GM18867 (cell line): Measurements from ENCODE around the gene EIF4ENIF1.
"Not testable (repeated sequence)": the region's sequence is repeated elsewhere in the genome, so short reads cannot be mapped to it uniquely, and the experiment has no call there.

Experiments used
- ATAC-seq: cut with Tn5 transposase; IDR thresholded peaks from one replicate; pipeline ENCODE4 v1.9.1; 2021; ENCODE audit warnings: mild to moderate bottlenecking, moderate library complexity; ENCODE audit not compliant: unreplicated experiment

Gene EIF4ENIF1

DNA sequence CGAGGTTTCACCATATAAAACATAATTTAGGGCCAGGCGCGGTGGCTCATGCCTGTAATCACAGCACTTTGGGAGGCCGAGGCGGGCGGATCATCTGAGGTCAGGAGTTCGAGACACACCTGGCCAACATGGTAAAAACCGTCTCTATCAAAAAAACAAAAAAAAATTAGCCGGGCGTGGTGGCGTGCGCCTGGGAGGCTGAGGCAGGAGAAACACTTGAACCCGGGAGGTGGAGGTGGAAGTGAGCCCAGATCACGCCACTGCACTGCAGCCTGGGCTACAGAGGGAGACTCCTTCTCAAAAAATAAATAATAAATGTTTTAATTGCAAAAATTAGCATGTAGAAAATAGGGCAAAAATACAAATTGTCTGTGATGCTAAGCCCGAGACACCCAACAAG is 5.7 kb upstream of the EIF4ENIF1 start:
- no peak for ATAC-seq

DNA sequence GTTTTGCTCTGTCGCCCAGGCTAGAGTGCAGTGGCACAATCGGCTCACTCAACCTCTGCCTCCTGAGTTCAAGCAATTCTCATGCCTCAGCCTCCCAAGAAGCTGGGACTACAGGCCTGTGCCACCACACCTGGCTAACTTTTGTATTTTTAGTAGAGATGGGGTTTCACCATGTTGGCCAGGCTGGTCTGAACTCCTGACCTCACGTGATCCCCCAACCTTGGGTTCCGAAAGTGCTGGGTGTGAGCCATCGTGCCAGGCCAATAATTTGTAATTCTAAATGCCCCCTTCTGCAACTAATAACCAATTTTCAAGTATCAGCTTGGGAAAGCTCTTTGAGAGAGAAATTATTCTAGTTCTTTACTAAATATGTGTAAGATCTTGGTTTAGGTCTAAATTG is 3.7 kb upstream of the EIF4ENIF1 start:
- ATAC-seq = not testable (repeated sequence)

DNA sequence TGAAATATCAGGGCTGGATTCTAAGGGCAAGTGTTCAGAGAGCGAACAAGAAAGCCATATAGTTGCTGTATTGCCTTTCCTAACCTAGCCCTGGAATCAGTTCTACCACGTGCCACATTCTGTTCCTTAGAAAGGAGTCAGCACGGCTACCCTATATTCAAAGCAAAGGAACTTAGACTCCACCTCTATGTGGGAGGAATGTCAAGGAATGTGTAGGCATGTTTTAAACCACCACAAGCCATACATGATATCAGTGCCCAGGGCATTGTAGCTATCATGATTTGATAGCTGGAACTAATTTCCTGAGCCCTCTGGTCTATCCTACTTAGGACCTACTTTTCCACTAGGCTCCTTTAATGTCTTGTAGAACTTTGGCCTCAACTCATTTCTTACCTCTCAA is 2.5 kb upstream of the EIF4ENIF1 start:
- no peak for ATAC-seq

DNA sequence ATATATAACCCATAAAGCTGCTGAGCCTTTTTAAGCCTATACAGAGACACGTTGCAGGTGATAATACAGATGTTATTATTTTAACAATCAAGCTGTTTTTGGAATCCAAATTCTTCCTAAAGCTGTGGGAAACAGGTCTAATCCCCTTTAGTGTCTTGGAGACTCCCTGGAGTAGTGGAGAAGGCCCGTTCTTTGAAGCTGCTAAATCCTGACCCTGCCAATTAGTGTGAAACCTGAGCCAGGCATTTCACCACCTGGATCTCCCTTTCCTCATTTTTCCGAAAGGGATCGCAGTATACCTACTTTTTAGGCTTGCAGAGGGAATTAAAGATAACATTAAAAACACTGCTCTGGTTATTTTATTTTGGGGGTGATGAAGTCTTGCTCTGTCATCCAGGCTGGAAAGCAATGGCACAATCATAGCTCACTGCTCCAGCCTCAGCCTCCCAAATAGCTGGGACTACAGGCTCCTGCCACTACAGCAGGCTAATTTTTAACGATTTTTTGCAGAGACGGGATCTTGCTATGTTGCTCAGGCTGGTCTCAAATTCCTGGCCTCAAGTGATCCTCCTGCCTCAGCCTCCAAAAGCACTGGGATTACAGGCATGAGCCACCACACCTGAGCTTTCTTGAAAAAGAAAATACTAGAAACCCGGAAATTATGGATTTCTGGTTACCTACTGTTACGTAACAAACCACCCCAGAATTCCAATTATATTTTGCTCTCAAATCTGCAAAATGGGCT is 1.7 kb upstream of the EIF4ENIF1 start:
- ATAC-seq = no peak

DNA sequence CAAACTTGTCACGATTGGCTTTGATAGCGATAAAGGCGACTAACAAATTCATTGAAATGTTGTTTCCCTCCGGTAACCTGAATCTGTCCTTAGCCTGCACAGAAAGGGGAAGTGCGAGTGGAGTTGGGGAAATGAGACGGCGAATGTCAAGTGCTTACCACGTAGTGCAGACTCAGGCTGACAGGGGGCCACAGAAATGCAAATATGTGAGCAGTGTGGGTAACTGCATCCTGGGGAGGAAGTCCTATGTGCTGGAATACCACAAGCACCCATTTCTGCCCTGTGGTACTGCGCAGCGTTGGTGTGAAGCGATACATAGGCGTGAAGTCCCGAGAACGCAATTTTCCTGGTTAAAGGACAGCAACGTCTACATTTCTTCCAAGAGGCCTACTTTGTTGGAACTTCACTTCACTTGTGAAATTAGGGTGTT is 869 bp upstream of the EIF4ENIF1 start:
- ATAC-seq = peak; percentile 63

DNA sequence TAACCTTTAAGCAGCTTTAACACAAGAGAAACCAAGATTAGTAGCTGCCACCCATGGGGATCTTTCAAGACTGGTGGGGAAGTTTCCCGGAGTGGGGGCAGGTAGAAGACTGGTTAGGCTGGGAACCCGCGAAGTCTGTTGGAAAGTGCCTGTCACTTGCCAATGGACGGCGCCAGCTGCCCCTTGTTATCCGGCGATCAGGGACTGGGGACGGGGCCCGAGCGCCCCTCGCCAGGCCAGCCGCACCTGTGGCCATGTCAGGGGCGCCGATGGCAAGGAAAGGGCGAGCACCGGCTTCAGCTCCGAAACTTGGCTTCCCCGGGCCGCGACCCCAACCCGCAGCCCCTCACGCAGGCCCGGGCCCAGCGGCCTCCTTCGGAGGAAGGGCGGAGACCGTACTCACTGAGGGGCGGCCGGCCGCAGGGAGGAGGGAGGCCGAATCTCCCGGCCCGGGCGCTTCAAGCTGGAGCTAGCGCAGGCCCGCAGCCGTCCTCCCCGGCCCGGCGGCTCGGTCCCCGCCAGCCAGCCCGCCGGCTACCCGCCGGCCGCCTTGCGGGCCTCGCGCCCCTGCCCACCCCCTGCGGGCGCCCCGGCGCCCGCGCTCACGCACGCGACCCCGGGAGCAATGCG is 539 bp downstream of the EIF4ENIF1 start:
- peak; percentile 13 for ATAC-seq

DNA sequence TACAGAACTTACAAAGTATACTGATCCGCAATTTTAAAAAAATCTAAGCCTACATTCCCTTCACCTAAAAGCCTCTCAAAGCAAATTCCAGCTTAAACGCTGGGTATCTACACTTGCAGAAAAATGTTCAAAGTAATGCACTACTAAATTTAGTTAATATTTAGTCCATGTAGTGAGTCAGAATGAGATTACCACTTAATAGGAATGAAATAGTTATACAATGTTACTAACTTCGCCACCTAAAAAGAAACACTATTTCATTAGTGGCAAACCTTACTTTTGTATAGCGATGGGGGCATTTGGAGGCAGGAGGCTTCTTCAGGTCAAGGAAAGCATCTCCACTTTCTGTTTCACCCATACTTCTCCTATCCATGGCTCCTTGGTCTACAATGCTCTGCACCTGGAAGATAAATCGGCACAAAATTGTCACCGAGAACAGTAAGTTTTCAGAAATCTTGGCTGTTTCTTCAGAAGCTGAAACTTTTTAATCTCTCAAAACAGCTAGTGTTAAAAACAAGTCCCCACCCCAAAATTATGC is 1.2 kb downstream of the EIF4ENIF1 start:
- no peak for ATAC-seq

DNA sequence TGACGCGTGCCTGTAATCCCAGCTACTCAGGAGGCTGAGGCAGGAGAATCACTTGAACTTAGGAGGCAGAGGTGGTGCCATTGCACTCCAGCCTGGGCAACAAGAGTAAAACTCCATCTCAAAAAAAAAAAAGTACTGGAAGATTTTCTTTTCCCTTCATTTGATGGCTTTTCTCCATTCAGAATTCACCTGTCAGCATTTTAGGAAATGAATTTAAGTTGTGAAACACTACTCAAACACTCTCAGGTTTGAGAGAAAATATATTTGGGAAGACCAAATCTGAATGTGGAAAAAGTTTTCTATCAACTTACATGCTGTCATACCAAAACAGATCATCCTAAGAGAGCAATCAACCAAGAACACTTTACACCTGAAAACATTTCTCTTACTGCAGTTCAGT is 2.7 kb downstream of the EIF4ENIF1 start:
- no peak for ATAC-seq

DNA sequence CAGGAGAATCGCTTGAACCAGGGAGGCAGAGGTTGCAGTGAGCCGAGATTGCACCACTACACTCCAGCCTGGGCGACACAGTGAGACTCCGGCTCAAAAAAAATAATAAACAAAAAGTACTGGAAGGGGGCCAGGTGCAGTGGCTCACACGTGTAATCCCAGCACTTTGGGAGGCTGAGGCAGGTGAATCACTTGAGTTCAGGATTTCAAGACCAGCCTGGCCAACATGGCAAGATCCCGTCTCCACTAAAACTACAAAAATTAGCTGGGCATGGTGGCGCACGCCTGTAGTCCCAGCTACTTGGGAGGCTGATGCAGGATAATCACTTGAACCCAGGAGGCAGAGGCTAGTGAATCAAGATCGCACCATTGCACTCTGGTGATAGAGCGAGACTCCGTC is 3.3 kb downstream of the EIF4ENIF1 start:
- not testable (repeated sequence) for ATAC-seq

DNA sequence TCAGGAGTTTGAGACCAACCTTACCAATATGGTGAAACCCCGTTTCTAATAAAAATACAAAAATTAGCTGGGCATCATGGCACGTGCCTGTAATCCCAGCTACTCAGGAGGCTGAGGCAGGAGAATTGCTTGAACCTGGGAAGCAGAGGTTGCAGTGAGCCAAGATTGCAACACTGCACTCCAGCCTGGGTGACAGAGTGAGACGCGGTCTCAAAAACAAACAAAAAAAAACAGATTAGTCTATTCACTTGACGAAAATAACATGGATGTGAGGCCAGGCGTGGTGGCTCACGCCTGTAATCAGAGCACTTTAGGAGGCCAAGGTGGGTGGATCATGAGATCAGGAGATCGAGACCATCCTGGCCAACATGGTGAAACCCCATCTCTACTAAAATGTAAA is 7.2 kb downstream of the EIF4ENIF1 start:
- ATAC-seq = not testable (repeated sequence)

DNA sequence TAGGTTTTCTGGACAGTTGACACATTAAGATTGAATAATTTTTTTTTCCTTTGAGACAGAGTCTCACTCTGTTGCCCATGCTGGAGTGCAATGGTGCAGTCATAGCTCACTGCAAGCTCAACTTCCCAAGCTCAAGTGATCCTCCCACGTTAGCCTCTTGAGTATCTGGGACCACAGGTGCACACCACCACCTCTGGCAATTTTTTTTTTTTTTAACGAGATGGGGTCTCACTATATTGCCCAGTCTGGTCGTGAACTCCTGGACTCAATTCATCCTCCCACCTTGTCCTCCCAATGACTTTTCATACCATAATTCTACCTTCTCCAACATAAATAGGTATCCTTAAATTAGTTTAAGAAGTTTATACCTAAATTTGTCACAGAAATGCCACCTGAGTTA is 8.5 kb downstream of the EIF4ENIF1 start:
- ATAC-seq = no peak

DNA sequence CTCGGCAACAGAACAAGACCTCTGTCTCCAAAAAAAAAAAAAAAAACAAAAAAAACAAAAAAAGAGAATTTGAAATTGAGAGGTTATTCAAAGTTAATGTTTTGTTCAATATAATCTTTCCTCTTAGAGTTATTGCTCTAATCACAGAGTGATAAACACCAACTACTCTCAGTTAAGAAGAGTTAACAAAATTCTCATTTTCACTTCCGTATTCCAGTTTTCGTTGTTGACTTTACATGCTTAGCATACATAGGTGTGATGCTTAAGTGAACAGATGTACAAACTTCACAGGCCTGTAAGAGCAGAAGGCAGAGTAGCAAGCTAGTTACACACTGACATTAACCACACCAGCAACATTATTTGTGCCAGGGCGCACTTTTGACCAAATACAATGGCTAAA is 12.3 kb downstream of the EIF4ENIF1 start:
- ATAC-seq = peak; percentile 53

DNA sequence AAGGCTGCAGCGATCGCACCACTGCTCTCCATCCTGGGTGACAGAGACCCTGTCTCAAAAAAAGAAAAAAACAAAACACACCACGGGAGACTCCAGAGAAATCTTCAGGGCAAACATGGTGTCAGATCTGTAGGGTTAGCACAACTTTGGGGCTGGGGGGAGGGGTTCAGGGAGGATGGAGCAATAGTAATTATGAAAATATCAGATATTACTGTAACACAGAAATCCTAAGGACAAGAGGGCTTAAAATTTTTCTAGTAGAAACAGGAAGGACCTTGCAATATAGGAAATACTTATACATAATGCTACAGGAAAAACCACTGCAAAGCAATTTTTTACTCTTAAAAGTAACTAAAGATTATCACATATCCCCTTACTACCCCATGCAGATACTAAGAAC is 13.8 kb downstream of the EIF4ENIF1 start:
- ATAC-seq = no peak

DNA sequence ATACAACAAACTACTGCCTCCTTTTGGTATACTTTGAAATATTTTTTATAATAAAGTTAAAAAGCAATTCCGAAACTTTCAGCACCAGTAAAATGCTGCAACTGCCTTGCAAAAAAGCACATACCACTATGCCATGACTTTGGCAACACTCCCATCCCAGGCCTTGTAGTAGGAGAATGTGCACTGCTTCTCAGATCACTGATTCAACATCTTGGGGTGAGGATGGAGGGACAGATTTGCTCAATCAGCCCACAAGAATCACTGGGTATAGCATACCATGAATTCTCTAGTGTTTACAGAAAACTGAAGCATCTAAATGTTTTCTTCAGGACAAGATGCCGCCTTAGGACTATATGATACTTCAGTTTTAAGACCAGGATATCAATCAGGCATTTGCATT is 14.9 kb downstream of the EIF4ENIF1 start:
- no peak for ATAC-seq

DNA sequence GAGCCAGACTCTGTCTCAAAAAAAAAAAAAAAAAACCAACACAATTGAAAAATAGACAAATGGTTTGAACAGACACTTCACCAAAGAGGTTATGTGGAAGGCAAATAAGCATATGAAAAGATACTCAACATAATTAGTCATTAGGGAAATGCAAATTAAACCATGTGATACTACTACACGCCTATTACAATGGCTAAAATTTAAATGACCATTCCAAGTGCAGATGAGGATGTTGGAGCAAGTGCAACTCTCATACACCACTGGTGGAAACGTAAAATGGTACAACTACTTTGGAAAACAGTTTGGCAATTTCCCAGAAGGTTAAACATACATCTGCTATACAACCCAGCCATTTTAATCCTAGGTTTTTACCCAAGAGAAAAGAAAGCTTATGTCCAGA is 24.3 kb downstream of the EIF4ENIF1 start:
- ATAC-seq = no peak

DNA sequence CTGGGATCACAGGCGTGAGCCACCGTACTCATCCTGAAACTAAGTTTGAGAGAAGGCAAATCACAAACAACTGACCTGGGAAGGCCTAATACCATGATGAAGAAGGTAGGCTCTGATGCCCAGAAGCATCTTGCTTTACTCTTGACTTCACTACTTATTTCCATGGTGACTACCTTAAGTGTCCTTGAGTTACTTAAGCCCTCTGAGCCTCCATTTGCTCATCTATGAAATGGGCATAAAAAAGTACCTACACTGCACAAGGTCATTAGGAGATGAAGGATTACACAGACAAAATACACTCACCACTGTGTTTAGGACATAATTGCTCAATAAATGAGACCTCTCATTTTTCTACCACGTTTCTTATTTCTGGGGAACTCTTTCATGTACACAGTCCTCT is 27.9 kb downstream of the EIF4ENIF1 start:
- ATAC-seq = no peak

DNA sequence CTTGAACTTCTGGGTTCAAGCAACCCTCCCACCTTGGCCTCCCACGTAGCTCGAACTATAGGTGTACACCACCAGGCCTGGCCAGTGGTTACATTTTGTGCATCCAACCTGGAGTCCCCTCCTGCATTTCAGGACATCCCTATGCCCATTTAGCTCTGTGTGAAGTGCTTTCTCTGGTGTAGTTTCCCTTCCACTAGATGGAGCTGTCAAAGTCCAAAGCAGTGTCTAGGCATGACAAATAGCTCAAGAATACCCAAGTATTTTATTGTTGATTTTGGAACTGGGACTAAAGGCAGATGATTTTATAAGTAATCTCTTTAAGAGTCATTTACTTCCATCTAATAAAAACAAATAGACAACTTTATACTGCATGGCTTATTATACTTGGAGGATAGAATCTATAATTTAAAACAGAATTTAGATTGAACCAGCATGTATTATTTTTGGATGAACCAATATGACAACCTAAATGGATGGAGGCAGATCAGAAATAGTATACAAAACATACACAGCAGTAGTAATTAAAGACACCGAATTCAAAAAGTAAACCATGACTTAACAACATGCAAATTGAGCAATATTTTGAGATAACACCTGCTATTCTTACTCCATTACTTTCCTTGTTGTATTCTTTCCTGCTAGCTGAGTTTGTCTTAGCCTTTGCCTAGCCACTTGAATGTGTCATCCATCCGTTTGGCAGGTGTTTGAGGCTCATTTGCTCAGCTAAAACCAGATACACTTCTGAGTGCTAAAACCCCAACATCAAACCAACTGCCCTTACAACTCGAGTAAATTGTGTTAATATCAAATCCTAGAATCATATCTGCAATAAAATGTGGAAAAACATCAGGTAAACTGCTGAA is 37.7 kb downstream of the EIF4ENIF1 start:
- no peak for ATAC-seq

DNA sequence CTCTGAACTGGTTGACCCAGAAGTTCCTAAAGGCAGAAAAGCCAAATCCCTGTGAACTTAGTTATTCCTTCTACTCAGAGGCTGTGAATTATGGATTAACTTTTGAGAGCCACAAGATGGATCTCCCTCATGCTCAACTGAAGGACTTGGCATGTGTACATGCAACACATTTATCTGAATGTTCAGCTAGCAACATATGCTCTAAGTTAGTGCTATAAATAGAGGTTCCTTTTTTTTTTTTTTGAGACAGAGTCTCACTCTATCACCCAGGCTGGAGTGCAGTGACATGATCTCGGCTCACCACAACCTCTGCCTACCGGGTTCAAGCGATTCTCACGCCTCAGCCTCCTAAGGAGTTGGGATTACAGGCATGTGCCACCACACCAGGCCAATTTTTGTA is 40.1 kb downstream of the EIF4ENIF1 start:
- ATAC-seq = no peak

DNA sequence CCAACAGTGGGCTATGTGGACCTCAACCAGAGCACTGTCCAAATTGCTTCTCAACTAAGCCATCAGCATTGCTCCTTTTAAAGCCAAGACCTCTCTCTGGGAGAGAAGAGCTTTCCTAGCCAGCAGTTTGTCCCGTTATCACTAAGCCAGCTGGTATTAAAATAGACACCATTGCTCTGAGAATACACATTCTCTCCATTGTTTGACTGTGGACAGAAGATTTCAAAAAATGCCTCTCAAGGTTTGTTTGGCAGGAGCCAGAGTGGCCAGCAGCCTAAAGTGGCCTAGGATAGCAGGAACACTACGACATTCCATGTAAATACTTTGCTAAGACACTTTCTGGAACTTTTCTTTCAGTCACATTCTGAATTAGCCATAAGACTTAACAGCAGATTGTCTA is 41.3 kb downstream of the EIF4ENIF1 start:
- ATAC-seq = no peak

DNA sequence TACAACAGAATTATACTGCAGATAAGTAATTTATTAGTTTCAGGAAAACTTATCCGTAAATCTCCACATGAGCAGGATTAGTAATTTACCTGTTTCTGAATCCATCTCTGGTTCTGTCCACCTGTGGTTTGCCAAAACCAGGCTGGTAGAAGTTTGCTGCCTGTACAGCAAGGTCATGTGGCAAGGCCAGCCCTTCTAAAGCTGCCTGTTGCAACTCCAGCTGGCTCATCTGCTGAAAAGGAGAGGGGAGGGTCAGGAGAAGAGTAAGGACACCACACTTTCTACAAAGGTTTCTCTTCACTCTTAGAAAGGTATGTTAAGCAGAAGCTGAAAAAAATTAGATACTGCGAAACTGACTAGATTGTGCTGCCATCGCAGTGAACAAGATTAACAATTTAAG is 42.3 kb downstream of the EIF4ENIF1 start:
- no peak for ATAC-seq

DNA sequence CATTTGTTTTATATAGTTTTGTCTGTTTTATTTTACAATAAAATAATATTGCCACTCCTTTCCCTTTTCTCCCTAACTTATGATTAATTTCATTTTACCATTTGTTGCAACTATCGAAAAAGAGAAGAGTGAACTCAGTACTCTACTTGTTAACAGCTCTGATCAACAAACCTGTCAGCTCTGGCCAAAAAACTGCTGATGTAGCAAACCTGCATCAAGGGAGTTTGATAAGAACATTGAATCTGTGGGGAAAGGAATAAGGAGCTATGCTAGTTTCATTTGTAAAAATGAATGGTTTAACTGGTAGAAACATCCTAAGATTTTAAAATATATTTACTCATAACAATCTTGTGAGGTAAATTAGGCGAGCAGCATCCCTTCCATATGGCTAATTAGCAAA is 42.9 kb downstream of the EIF4ENIF1 start:
- ATAC-seq = no peak

DNA sequence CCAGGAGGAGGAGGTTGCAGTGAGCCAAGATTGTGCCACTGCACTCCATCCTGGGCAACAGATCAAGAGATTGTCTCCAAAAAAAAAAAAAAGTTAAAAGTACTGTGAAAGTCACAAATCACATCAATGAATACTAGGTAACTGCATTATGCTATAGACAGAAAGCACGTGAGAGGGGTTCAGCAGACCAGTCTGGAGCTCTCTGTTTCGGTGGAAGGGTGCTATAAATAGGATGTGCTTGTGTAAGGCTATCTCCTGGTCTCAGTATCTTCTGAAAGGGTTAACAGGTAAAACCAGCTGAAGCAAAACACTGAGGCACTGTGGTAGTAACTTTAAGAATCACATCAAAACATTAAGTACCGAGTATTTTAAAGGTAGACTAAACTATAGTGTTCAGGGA is 43.4 kb downstream of the EIF4ENIF1 start:
- no peak for ATAC-seq
